GM18505 (cell line): ENCODE results near the gene HDAC4.

Source experiments
- ATAC-seq: cut with Tn5 transposase; IDR thresholded peaks from one replicate; pipeline ENCODE4 v1.9.1; 2021; ENCODE audit not compliant: unreplicated experiment
- POLR2A ChIP-seq: IDR thresholded peaks from 4 replicates; pipeline ENCODE4 v1.6.1; 2011; ENCODE audit warnings: borderline replicate concordance; ENCODE audit not compliant: insufficient read depth, insufficient read length; ENCODE audit errors: extremely low read depth

Gene HDAC4

GRCh38 chr2:239103125-239104098 lies 297.4 kb downstream of the HDAC4 start:
- ATAC-seq = no peak
- no peak for TF ChIP-seq POLR2A

DNA sequence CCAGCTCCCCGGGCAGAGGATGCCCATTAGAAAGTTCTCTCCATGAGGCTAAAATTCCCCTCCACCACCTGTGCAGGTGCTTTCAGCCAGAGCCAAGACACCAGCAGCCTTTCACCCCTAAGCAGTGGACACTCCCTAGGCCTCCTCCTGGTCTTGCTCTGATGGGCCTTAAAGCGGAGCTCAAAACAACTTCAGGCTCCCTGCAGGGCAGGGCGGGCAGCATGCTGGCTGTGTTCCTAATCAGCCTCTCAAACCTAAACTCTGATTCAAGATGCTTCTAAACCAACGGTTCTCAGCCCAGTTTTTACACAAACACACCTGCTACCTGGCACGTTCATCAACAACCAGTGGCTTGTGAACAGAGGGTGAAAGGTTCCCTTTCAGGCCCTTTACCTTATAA lies 298.6 kb downstream of the HDAC4 start:
- TF ChIP-seq POLR2A = no peak
- ATAC-seq = no peak

GRCh38 chr2:239101807-239102206 lies 299.0 kb downstream of the HDAC4 start:
- no peak for TF ChIP-seq POLR2A
- no peak for ATAC-seq

DNA sequence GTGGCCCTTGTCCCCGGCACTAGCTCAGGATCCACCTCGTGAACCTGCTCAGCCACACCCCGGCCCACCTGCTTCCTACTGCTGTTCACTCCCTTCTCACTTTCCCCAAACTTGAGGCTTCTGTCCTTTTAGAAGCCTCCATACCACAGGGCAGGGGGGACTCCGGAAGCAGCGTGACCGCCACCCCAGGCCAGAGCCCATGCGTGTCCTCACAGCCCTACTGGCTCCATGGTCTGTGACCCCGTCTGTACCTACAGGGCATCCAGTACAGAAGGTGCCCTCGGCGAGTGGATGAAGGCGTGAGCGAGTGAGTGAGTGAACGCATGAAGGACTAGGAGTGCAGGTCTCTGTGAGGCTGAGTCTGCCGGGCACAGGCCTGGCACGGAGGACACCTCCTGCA lies 299.7 kb downstream of the HDAC4 start:
- TF ChIP-seq POLR2A = no peak
- no peak for ATAC-seq

DNA sequence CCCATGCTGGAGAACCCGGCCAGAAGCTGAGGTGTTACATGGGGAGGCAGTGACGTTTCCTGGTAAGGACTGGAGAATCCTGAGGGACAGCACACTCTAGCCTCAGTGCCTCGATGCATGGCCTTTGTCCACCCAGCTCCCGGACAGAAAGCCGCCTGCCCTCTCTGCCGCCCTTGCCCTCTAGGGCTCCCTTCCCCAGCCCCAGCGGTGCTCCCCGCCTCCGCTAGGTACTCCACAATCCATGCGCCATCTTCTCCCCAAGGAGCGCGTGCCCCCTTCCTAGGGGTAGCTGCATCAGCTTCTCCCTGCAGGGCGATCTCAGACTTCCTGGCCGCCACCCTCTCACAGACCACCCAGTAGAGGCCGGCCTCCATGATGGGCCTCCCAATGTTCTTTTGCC lies 301.3 kb downstream of the HDAC4 start:
- no peak for ATAC-seq
- TF ChIP-seq POLR2A = no peak

DNA sequence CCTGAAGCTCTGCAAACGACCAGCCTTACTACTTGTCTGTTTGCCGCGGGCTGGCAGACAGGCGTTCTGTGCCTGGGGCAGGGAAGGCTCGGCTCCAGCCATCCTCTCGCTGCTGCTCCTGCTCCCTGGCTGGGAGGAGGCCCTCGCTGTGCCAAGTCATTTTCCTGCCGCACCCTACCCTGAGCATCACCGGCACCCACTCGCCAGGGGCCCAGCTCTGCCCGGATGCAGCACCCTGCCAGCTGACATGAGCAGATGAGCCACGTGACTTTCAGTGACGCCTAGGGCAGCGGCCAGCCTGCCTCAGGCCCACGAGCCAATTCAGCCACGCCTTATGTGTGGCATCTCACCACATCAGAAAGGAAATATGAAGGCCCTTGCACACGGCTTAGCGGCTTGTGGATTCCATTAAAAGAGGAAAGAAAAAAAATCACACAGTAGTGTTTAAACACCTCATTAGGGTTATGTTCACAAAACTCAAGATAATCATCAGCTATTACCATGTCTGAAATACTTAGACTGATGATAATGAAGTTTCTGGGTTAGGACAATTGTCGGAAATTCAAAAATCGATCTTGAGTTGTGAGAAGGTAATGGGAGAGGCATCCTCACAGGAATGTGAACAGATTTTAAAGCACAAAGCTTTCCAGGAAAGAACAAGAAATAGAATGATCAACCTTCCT lies 302.4 kb downstream of the HDAC4 start:
- no peak for TF ChIP-seq POLR2A
- no peak for ATAC-seq

DNA sequence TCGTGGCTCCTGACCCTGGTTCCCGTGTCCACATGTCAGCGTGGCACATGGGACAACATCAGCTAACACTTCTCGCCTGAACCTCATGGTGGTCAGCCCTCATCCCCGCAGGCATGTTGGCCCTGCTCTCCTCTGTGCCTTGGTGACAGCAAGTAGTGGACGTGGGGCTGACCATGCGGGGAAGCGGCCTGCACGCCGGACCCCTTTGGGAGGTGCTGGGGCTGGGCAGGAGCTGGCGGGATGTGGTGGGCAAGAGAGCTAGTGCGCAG lies 303.5 kb downstream of the HDAC4 start:
- no peak for ATAC-seq
- TF ChIP-seq POLR2A = no peak

DNA sequence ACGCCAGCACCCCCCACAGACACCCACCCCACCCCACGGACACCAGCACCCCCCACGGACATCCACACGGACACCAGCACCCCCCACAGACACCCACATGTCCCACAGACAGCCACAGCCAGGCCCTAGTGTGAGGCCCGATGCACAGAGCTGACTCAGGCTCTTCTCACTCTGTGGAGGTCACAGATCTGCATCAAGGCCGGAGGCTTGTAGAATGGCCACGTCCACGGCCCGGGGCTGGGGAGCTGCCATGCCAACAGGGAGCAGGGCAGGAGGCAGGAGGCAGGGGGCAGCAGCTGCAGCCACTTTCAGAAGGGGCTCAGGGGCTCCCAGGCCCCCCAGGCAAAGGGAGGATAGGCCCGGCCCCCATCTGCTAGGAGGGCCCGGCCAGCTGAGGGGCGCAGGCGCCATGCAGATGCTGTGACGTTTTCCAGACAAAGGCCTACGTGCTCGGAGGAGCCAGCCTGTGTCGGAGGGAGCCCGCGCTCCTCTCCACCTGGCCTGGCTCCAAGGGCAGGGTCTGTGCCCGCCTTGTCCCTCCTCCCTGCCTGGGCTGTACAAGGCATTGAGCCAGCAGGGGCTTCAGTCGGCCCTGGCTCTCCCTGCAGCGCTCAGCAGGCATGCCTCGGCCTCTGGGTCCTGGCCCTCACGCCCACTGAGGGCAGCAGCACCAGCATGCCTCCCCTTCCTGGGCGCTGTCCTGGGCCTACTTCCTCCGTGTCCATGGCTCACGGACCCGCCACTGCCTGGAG lies 304.0 kb downstream of the HDAC4 start:
- no peak for ATAC-seq
- TF ChIP-seq POLR2A = no peak

GRCh38 chr2:239095460-239096081 lies 305.2 kb downstream of the HDAC4 start:
- no peak for TF ChIP-seq POLR2A
- no peak for ATAC-seq

- TF ChIP-seq POLR2A = no peak
- ATAC-seq = no peak
Observed at GRCh38 chr2:239094867-239095266, 306.0 kb downstream of the HDAC4 start.

DNA sequence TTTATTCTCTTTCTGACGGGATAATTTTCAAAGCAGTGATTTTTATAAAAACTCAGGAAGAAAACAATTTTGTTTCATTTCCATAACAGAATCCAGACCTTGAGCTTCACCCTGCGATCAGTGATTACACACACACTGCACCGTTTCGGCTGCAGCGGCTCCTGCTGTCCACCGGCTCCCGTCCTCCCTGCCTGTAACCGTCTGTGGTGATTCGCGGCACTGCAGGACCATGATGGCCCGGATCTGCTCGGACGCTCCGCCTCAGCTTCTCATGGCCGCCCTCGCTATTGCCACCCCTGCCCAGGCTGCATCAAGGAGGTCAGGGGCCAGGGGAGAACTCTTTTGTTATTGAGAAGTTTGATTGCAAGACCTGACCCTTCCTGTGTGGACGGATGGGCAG lies 306.9 kb downstream of the HDAC4 start:
- TF ChIP-seq POLR2A = no peak
- no peak for ATAC-seq

GRCh38 chr2:239093542-239093941 lies 307.3 kb downstream of the HDAC4 start:
- no peak for TF ChIP-seq POLR2A
- no peak for ATAC-seq

- TF ChIP-seq POLR2A = no peak
- no peak for ATAC-seq
Observed at GRCh38 chr2:239092571-239093294, 308.1 kb downstream of the HDAC4 start.

DNA sequence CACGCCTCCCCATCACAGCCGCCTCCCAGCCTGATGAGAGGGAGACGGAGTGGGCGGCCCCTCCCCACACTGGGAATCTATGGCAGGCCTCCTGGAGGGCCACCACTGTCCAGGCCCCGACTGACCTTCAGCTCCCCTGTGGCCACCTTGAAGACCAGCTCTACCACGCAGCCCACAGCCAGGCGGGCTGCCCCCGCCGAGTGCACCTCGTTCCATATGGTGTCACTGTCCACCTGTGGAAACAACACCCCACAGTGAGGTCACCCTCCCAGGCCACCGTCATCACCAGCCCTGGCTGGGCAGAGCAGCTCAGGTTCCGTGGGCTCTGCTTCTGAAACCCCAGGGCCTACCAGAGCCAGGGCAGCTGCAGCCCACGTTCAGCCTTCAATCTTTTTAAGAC lies 310.9 kb downstream of the HDAC4 start:
- no peak for ATAC-seq
- no peak for TF ChIP-seq POLR2A
